Osteocyte (in vitro differentiated cells): Measurements from ENCODE around the gene GABRG3. TPM values are rescaled to one million over a fixed set of nuclear protein-coding genes. Genes with fewer than 3 reads are reported as not detected.

Source experiments
- DNase-seq: peaks from one replicate; pipeline ENCODE4 v3.0.0; 2021; ENCODE audit warnings: mixed read lengths; ENCODE audit not compliant: unreplicated experiment; ENCODE audit errors: extremely low spot score
- H3K27ac Mint-ChIP-seq: one replicate; pipeline ENCODE4 v1.8.0; 2021; ENCODE audit warnings: mild to moderate bottlenecking, mixed read lengths; ENCODE audit not compliant: unreplicated experiment
- H3K27me3 Mint-ChIP-seq: one replicate; pipeline ENCODE4 v1.8.0; 2021; ENCODE audit warnings: mixed read lengths; ENCODE audit not compliant: unreplicated experiment
- H3K36me3 Mint-ChIP-seq: one replicate; pipeline ENCODE4 v1.8.0; 2021; ENCODE audit warnings: mixed read lengths; ENCODE audit not compliant: unreplicated experiment
- H3K4me1 Mint-ChIP-seq: one replicate; pipeline ENCODE4 v1.8.0; 2021; ENCODE audit warnings: mixed read lengths; ENCODE audit not compliant: unreplicated experiment
- H3K4me3 Mint-ChIP-seq: one replicate; pipeline ENCODE4 v1.8.0; 2021; ENCODE audit warnings: mild to moderate bottlenecking, moderate library complexity, mixed read lengths; ENCODE audit not compliant: unreplicated experiment
- H3K9me3 Mint-ChIP-seq: one replicate; pipeline ENCODE4 v1.8.0; 2021; ENCODE audit warnings: mixed read lengths; ENCODE audit not compliant: unreplicated experiment
- CTCF ChIP-seq: fragments of 200-600 bp; sonication (generic); IDR thresholded peaks from 2 replicates; pipeline ENCODE4 v1.5.0; 2021; ENCODE audit warnings: antibody characterized with exemption, mild to moderate bottlenecking, moderate library complexity
- total RNA-seq: library from RNA; stranded (reverse); gene quantifications from 2 replicates; pipeline ENCODE4 v1.2.1, GENCODE V29; 2021

The GABRG3 gene
- total RNA-seq, 1 donor from 2014 or later = 0.19 TPM

- Mint-ChIP-seq H3K9me3 (no peaks in the 10 kb centered on the region), H3K4me3 (no peak overlapping the region), H3K27me3 (peaks cover 10% of the 10 kb centered on the region)
Observed at GRCh38 chr15:27583651-27584050, 612.7 kb downstream of the GABRG3 start.

GRCh38 chr15:27585041-27585640 lies 614.2 kb downstream of the GABRG3 start:
- no peak for DNase-seq
- Mint-ChIP-seq H3K27me3 (peaks cover 22% of the 10 kb centered on the region), H3K4me3 (no peak overlapping the region), H3K36me3 (no peaks in the 10 kb centered on the region), H3K9me3 (no peaks in the 10 kb centered on the region), H3K4me1 (peaks cover 8% of the 10 kb centered on the region), H3K27ac (no peak overlapping the region)
- TF ChIP-seq CTCF = no peak

More at GRCh38 chr15:27583651-27584050, 612.7 kb downstream of the GABRG3 start:
- DNase-seq = no peak
- Mint-ChIP-seq H3K4me1 (peaks cover 8% of the 10 kb centered on the region), H3K36me3 (no peaks in the 10 kb centered on the region), H3K27ac (no peak overlapping the region)
- no peak for TF ChIP-seq CTCF

GRCh38 chr15:27587810-27588209 lies 616.8 kb downstream of the GABRG3 start:
- Mint-ChIP-seq H3K27ac (no peak overlapping the region), H3K27me3 (peaks cover 22% of the 10 kb centered on the region), H3K9me3 (no peaks in the 10 kb centered on the region), H3K36me3 (no peaks in the 10 kb centered on the region), H3K4me3 (no peak overlapping the region), H3K4me1 (peaks cover 8% of the 10 kb centered on the region)
- TF ChIP-seq CTCF = no peak
- no peak for DNase-seq

- H3K4me1 Mint-ChIP-seq = no peaks in the 10 kb centered on the region
- peaks cover 22% of the 10 kb centered on the region for H3K27me3 Mint-ChIP-seq
- peak; percentile 73 for DNase-seq
- no peaks in the 10 kb centered on the region for H3K9me3 Mint-ChIP-seq
- H3K27ac Mint-ChIP-seq = no peak overlapping the region
- TF ChIP-seq CTCF = no peak
- no peaks in the 10 kb centered on the region for H3K36me3 Mint-ChIP-seq
- H3K4me3 Mint-ChIP-seq = no peak overlapping the region
Observed at GRCh38 chr15:27589260-27589659, 618.3 kb downstream of the GABRG3 start.

GRCh38 chr15:27589782-27590181 lies 618.8 kb downstream of the GABRG3 start:
- DNase-seq = no peak
- no peak for TF ChIP-seq CTCF
- no peak overlapping the region for H3K27ac Mint-ChIP-seq
- H3K27me3 Mint-ChIP-seq = peaks cover 22% of the 10 kb centered on the region
- no peak overlapping the region for H3K4me3 Mint-ChIP-seq
- H3K9me3 Mint-ChIP-seq = no peaks in the 10 kb centered on the region
- H3K4me1 Mint-ChIP-seq = no peaks in the 10 kb centered on the region
- H3K36me3 Mint-ChIP-seq = no peaks in the 10 kb centered on the region

Other genes with a start within 250 kb of the GABRG3 start
- gene GABRB3, start 198.1 kb upstream of the GABRG3 start, total RNA-seq = 7.4 and 9.7 TPM in 2 replicates
- gene GABRA5, start 104.1 kb upstream of the GABRG3 start, total RNA-seq = not detected in 2 replicates